ENCODE measurements around the gene SLC38A3. TPM values are rescaled to one million over a fixed set of nuclear protein-coding genes. Genes with fewer than 3 reads are reported as not detected.

SLC38A3 gene
- total and polyA plus RNA-seq, 7 donors: 0.12 to 12.7 (median 3.3) TPM

DNA sequence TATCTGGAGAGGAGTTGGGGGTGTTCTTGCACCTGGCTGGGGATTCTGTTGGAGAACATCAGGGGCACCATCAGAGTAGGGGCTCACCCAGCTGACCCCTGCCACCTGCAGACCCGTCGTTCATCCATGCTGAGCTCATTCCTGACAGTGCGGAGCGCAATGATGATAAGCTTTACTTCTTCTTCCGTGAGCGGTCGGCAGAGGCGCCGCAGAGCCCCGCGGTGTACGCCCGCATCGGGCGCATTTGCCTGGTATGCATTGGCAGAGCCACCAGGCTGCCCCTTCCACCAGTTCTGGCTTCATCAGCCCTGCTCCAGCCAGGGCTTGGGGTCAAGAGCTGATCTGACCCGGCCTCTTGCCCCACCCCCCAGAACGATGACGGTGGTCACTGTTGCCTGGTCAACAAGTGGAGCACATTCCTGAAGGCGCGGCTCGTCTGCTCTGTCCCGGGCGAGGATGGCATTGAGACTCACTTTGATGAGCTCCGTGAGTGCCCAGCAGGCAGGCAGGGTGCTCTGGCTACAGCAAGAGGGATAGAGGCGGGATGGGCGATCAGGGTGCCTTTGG, 22.5 kb upstream of the SLC38A3 start:
- H3K36me3 ChIP-seq (ENCODE audit: insufficient read depth in 1 of 2, low read depth in 1 of 2): peaks cover 0 to 57% of the 10 kb centered on the region in 2 donors
- ATAC-seq: no peak

DNA sequence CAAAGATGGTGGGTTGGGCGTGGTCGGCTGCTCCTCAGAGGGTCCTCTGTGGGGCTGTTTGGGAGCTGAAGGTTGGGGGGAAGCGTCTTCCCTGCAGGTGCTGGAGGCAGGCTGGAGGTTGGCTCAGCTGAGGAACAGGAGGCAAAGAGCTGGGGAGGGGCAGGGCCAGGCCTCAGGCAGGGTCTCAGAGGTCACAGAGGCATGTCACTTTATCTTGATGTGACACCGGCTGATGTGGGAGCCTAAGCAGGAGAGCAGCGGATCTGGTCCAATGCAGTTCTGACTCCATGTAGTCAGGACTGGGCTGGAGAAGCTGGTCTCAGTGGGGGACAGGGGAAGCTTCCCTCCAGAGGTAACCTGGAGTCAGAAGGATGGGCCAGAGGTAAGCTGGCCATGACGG, 21.3 kb upstream of the SLC38A3 start:
- Histone ChIP-seq H3K36me3 (ENCODE audit: insufficient read depth in 1 of 2, low read depth in 1 of 2) (peaks cover 0 to 67% of the 10 kb centered on the region in 2 donors), H3K9me3 (no peaks in the 10 kb centered on the region), H3K27me3 (ENCODE audit: insufficient read depth in 3 of 3, low read length in 2 of 3) (no peaks in the 10 kb centered on the region), H3K4me3 (no peak overlapping the region), H3K27ac (no peak overlapping the region), H3K4me1 (no peaks in the 10 kb centered on the region)
- DNase-seq (no peak), ATAC-seq (no peak)
- no peak for TF ChIP-seq CTCF (IDR thresholded peaks at IDR 0.05)
- intact Hi-C loops (cut with DNase I): no loop called here
- 92 to 95% (median 92%) methylated on average over 6 of the region's 6 CpGs for WGBS, 3 donors

More for the DNA sequence above, 22.5 kb upstream of the SLC38A3 start:
- WGBS, 3 donors: 91 to 92% (median 92%) methylated on average over 26 of the region's 26 CpGs
- DNase-seq: no peak
- H3K4me1 ChIP-seq: no peaks in the 10 kb centered on the region
- no peak overlapping the region for H3K4me3 ChIP-seq
- TF ChIP-seq CTCF (IDR thresholded peaks at IDR 0.05): no peak
- intact Hi-C loops (cut with DNase I): no loop called here
- H3K27me3 ChIP-seq (ENCODE audit: insufficient read depth in 3 of 3, low read length in 2 of 3): no peaks in the 10 kb centered on the region
- no peak overlapping the region for H3K27ac ChIP-seq
- no peaks in the 10 kb centered on the region for H3K9me3 ChIP-seq

GRCh38 chr3:50184242-50184978, 20.7 kb upstream of the SLC38A3 start:
- Histone ChIP-seq H3K4me1 (no peaks in the 10 kb centered on the region), H3K36me3 (ENCODE audit: insufficient read depth in 1 of 2, low read depth in 1 of 2) (peaks cover 0 to 67% of the 10 kb centered on the region in 2 donors), H3K27me3 (ENCODE audit: insufficient read depth in 3 of 3, low read length in 2 of 3) (no peaks in the 10 kb centered on the region), H3K4me3 (no peak overlapping the region), H3K9me3 (no peaks in the 10 kb centered on the region), H3K27ac (no peak overlapping the region)
- DNase-seq (no peak), ATAC-seq (no peak)
- WGBS, 3 donors: 95 to 98% (median 96%) methylated on average over 20 to 21 of the region's 21 CpGs
- no peak for TF ChIP-seq CTCF (IDR thresholded peaks at IDR 0.05)
- intact Hi-C loops (cut with DNase I): no loop called here

- TF ChIP-seq CTCF (IDR thresholded peaks at IDR 0.05): no peak
- WGBS, 3 donors: 96 to 100% (median 96%) methylated on average over 4 of the region's 4 CpGs
- H3K27me3 ChIP-seq (ENCODE audit: insufficient read depth in 3 of 3, low read length in 2 of 3): no peaks in the 10 kb centered on the region
- no peak overlapping the region for H3K4me3 ChIP-seq
- H3K36me3 ChIP-seq (ENCODE audit: insufficient read depth in 1 of 2, low read depth in 1 of 2): peaks cover 0 to 67% of the 10 kb centered on the region in 2 donors
- H3K27ac ChIP-seq: no peak overlapping the region
- DNase-seq (no peak), ATAC-seq (no peak)
- H3K9me3 ChIP-seq: no peaks in the 10 kb centered on the region
- intact Hi-C loops (cut with DNase I): no loop called here
- H3K4me1 ChIP-seq: no peaks in the 10 kb centered on the region
Measured at GRCh38 chr3:50185230-50185629, 19.8 kb upstream of the SLC38A3 start.

Measured in psoas muscle (tissue), 8 donors.